ENCODE results near the gene GPR61. TPM values are rescaled to one million over a fixed set of nuclear protein-coding genes. Genes with fewer than 3 reads are reported as not detected.

GPR61 gene
- total RNA-seq, 3 donors from 2014 or later = 0.25 TPM; not detected in 2

GRCh38 chr1:109499081-109499480 lies 40.6 kb upstream of the GPR61 start:
- H3K4me3 ChIP-seq = no peak overlapping the region
- intact Hi-C loops (cut with DNase I, micrococcal nuclease) = no loop called here
- ATAC-seq (no peak), DNase-seq (no peak)
- H3K4me1 ChIP-seq (ENCODE audit: low read depth) = peaks cover 26% of the 10 kb centered on the region
- no peaks in the 10 kb centered on the region for H3K9me3 ChIP-seq
- TF ChIP-seq CTCF (IDR thresholded peaks at IDR 0.05) = no peak
- no peaks in the 10 kb centered on the region for H3K36me3 ChIP-seq (ENCODE audit: low read depth)

GRCh38 chr1:109499661-109500536 lies 39.8 kb upstream of the GPR61 start:
- Histone ChIP-seq H3K4me1 (ENCODE audit: low read depth) (peaks cover 26% of the 10 kb centered on the region), H3K36me3 (ENCODE audit: low read depth) (no peaks in the 10 kb centered on the region), H3K4me3 (no peak overlapping the region), H3K9me3 (no peaks in the 10 kb centered on the region)
- ATAC-seq (peak; percentile 85), DNase-seq (peak in 2 of 3 donors; percentile 76 to 82)
- intact Hi-C loops (cut with DNase I, micrococcal nuclease) = no loop called here
- TF ChIP-seq CTCF (IDR thresholded peaks at IDR 0.05) = peak; percentile 13

GRCh38 chr1:109500941-109501381 lies 38.7 kb upstream of the GPR61 start:
- ATAC-seq (no peak), DNase-seq (peak in 1 of 3 donors; percentile 51)
- peaks cover 22% of the 10 kb centered on the region for H3K4me1 ChIP-seq (ENCODE audit: low read depth)
- intact Hi-C loops (cut with DNase I, micrococcal nuclease) = no loop called here
- H3K9me3 ChIP-seq = no peaks in the 10 kb centered on the region
- H3K4me3 ChIP-seq = no peak overlapping the region
- H3K36me3 ChIP-seq (ENCODE audit: low read depth) = no peaks in the 10 kb centered on the region
- no peak for TF ChIP-seq CTCF (IDR thresholded peaks at IDR 0.05)

- Histone ChIP-seq H3K9me3 (no peaks in the 10 kb centered on the region), H3K4me1 (ENCODE audit: low read depth) (peaks cover 22% of the 10 kb centered on the region), H3K4me3 (no peak overlapping the region), H3K36me3 (ENCODE audit: low read depth) (no peaks in the 10 kb centered on the region)
- ATAC-seq = no peak
- no peak for DNase-seq
- intact Hi-C loops (cut with DNase I, micrococcal nuclease) = no loop called here
- no peak for TF ChIP-seq CTCF (IDR thresholded peaks at IDR 0.05)
Observed at GRCh38 chr1:109501644-109502363, 37.9 kb upstream of the GPR61 start.

GRCh38 chr1:109502364-109502851 lies 37.3 kb upstream of the GPR61 start:
- no peak for TF ChIP-seq CTCF (IDR thresholded peaks at IDR 0.05)
- Histone ChIP-seq H3K4me3 (no peak overlapping the region), H3K9me3 (no peaks in the 10 kb centered on the region), H3K4me1 (ENCODE audit: low read depth) (peaks cover 22% of the 10 kb centered on the region), H3K36me3 (ENCODE audit: low read depth) (no peaks in the 10 kb centered on the region)
- intact Hi-C loops (cut with DNase I, micrococcal nuclease) = no loop called here
- DNase-seq = no peak
- ATAC-seq = peak; percentile 11

Measured in mucosa of descending colon (tissue), 3 donors.